ENCODE results near the gene HEPACAM2.
A peak's percentile ranks its signal among the peaks of the same experiment; 100 is the strongest.

Gene HEPACAM2

DNA sequence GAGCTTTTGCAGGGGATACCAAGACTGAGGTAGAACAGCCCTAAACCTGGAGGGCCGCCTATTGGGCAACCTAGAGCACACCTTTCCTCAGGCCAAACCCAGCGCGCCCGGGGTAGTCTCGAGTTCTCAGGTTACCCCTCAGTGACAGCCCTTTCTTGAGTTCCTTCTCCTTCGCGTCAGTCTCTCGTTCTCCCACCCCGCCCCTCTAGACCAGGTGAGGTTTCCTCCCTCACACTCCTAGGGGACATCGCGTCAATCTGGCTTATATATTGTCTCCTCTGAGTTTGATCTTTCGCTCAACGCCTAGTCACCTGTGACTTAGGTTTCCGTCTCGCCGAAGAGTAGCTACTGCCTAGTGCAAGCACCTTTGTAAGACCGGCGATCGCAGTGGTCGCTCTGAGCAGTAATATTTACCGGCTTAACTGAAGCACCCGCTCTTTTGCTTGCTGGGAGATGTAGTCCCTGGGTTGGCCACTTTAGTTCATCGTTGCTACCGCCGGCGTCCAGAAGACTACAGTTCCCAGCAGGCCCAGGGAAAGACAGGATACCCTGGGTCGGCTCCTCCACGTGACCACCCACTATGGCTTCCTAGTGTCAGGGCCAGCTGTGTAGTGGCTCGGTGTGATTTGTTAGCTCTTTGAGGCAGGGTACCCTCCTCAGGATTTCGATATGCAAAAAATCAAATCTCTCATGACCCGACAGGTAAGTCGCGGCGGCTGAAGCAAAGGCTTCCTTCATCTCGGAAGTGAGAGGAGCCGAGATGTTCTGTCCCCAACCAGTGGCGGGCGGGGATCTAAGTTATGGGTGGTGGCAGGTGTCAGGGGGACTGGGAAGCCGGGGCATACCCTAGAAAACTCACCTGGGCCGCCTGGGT lies 5.8 kb upstream of the HEPACAM2 start, which contains the start of gene VPS50:
Gene VPS50, plus strand, starts transcription at position 568 of the 874 bp plus-strand sequence. Its CDS starts 102 bp downstream, at position 670.
- Mint-ChIP-seq H3K36me3 (ENCODE audit: insufficient read depth) (peaks cover 6% of the 10 kb centered on the region), H3K4me1 (peaks cover 24% of the 10 kb centered on the region), H3K4me3 (peak within 1 kb of the TSS; percentile 95), H3K9me3 (no peaks in the 10 kb centered on the region), H3K27me3 (no peaks in the 10 kb centered on the region), H3K27ac (ENCODE audit: low read depth) (peak within 1 kb of the TSS; percentile 95)
- peak; percentile 98 for ATAC-seq (replicated peaks; ENCODE audit: extremely low read depth, poor library complexity, severe bottlenecking)
- peak; percentile 87 to 94 for DNase-seq (ENCODE audit: low spot score in 2 of 2)

DNA sequence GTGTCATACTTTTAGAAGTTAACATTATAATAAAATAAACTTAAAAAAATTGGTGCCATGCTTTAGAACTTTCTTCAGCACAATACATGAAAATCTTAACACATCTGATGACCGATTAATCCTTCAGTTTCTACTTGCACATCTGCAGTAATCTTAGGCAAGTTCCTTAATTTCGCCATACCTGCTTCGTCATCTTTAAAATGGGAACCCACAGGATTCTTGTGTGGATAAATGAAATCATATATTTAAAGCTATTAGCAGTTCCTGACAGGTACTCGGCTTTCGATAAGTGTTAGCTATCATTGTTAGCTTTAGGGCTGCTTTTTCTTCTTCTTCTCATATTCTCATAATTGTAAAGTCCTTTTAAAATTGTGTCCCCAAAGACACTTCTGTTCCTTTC lies 5.0 kb upstream of the HEPACAM2 start:
- Mint-ChIP-seq H3K9me3 (no peaks in the 10 kb centered on the region), H3K4me3 (peak overlapping the region; percentile 95), H3K27me3 (no peaks in the 10 kb centered on the region), H3K4me1 (peaks cover 24% of the 10 kb centered on the region), H3K36me3 (ENCODE audit: insufficient read depth) (peaks cover 6% of the 10 kb centered on the region), H3K27ac (ENCODE audit: low read depth) (peak overlapping the region; percentile 95)
- DNase-seq (ENCODE audit: low spot score in 2 of 2) (no peak), ATAC-seq (replicated peaks; ENCODE audit: extremely low read depth, poor library complexity, severe bottlenecking) (no peak)

DNA sequence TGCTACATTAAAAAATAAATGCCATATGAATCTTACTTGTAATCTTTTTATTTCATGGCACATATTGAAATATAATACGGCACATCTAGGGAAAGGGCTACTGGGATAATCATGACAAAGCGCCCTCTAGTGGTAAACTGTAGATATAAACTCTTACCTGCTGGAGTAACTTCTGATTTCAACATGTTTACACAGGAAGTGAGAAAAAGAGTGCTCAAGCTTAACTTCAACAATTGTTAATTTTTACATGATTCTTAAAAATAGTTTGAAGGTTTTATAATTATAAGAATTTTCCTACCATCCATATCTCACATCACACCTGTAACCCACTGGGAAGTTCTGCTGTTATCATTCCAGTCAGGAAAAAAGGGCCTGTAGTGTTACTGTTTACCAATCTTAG lies 2.0 kb upstream of the HEPACAM2 start:
- DNase-seq (ENCODE audit: low spot score in 2 of 2) (no peak), ATAC-seq (replicated peaks; ENCODE audit: extremely low read depth, poor library complexity, severe bottlenecking) (no peak)
- H3K36me3 Mint-ChIP-seq (ENCODE audit: insufficient read depth): peaks cover 6% of the 10 kb centered on the region
- no peak overlapping the region for H3K4me3 Mint-ChIP-seq
- no peak overlapping the region for H3K27ac Mint-ChIP-seq (ENCODE audit: low read depth)
- no peaks in the 10 kb centered on the region for H3K27me3 Mint-ChIP-seq
- peaks cover 24% of the 10 kb centered on the region for H3K4me1 Mint-ChIP-seq
- no peaks in the 10 kb centered on the region for H3K9me3 Mint-ChIP-seq

- H3K9me3 Mint-ChIP-seq: no peaks in the 10 kb centered on the region
- no peaks in the 10 kb centered on the region for H3K36me3 Mint-ChIP-seq (ENCODE audit: insufficient read depth)
- no peak for ATAC-seq (replicated peaks; ENCODE audit: extremely low read depth, poor library complexity, severe bottlenecking)
- no peak for DNase-seq (ENCODE audit: low spot score in 2 of 2)
- H3K4me3 Mint-ChIP-seq: no peak overlapping the region
- H3K4me1 Mint-ChIP-seq: no peaks in the 10 kb centered on the region
- H3K27ac Mint-ChIP-seq (ENCODE audit: low read depth): no peak overlapping the region
- peaks cover 9% of the 10 kb centered on the region for H3K27me3 Mint-ChIP-seq
These were observed 6.4 kb downstream of the HEPACAM2 start for GRCh38 chr7:93219868-93220267.

DNA sequence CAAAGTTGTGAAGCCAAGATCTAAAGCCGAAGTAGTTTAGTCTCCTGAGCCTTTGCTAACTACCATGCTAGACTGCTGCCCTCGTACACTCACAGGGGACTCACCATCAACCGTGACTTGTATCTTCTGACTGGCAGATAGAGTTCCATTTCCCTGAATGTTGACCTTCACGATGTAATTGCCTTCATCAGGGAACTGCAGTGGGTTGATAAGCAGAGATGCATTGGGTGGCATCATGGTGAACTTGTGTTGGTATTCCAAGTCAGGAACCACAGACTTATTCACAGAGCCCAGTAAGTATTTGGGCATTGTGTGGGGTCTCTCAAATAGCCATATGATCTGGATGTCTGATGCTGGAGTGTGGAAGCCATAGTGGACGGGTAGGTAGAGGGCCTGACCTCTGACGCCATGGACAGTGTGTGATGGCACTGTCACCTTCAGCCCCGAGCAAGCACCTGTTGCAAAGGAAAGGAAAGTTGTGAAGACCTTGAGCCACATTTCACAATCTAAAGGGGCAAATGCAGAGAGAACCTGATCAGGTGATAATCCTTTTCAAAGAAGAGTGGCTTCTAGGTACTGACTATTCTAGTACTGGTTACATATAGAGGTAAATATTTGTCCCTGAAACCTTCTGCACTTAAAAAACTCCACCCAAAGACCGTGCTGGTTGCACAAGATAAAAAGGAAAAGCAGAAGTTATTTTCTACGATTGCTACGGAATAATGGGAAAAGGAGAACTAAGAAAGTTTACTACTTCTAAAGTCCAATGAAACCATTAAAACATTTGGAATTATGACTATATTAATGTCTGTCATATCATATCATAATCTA lies 7.1 kb downstream of the HEPACAM2 start:
- Mint-ChIP-seq H3K4me3 (no peak overlapping the region), H3K36me3 (ENCODE audit: insufficient read depth) (no peaks in the 10 kb centered on the region), H3K27me3 (peaks cover 15% of the 10 kb centered on the region), H3K27ac (ENCODE audit: low read depth) (no peak overlapping the region), H3K4me1 (no peaks in the 10 kb centered on the region), H3K9me3 (no peaks in the 10 kb centered on the region)
- ATAC-seq (replicated peaks; ENCODE audit: extremely low read depth, poor library complexity, severe bottlenecking) (no peak), DNase-seq (ENCODE audit: low spot score in 2 of 2) (no peak)

DNA sequence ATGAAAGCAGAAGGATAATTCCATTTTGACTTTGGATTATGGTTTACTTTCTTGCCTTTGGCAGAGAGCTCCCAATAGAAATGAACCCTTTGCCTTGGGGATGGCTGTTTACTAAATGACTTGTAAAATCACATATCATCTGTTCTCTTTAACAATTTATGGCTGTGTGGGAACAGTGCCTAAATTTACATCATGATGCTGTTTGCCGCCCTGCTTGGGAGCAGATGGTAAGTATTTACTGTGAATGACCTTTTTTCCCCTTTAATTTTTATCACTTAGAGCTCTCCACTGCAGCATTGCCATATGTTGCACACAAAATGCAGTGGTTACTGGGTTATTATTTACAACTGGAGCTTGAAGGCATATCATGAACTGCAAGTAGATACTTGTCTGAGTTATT lies 13.4 kb downstream of the HEPACAM2 start:
- H3K4me3 Mint-ChIP-seq: no peak overlapping the region
- no peaks in the 10 kb centered on the region for H3K9me3 Mint-ChIP-seq
- DNase-seq (ENCODE audit: low spot score in 2 of 2) (no peak), ATAC-seq (replicated peaks; ENCODE audit: extremely low read depth, poor library complexity, severe bottlenecking) (no peak)
- peaks cover 52% of the 10 kb centered on the region for H3K27me3 Mint-ChIP-seq
- no peak overlapping the region for H3K27ac Mint-ChIP-seq (ENCODE audit: low read depth)
- no peaks in the 10 kb centered on the region for H3K4me1 Mint-ChIP-seq
- H3K36me3 Mint-ChIP-seq (ENCODE audit: insufficient read depth): no peaks in the 10 kb centered on the region

- peaks cover 1% of the 10 kb centered on the region for H3K36me3 Mint-ChIP-seq (ENCODE audit: insufficient read depth)
- no peak overlapping the region for H3K27ac Mint-ChIP-seq (ENCODE audit: low read depth)
- H3K27me3 Mint-ChIP-seq: peaks cover 64% of the 10 kb centered on the region
- no peak overlapping the region for H3K4me3 Mint-ChIP-seq
- H3K4me1 Mint-ChIP-seq: no peaks in the 10 kb centered on the region
- H3K9me3 Mint-ChIP-seq: no peaks in the 10 kb centered on the region
- no peak for DNase-seq (ENCODE audit: low spot score in 2 of 2)
- no peak for ATAC-seq (replicated peaks; ENCODE audit: extremely low read depth, poor library complexity, severe bottlenecking)
These were observed 14.9 kb downstream of the HEPACAM2 start for GRCh38 chr7:93211228-93211818.

- Mint-ChIP-seq H3K4me3 (no peak overlapping the region), H3K27ac (ENCODE audit: low read depth) (no peak overlapping the region), H3K9me3 (no peaks in the 10 kb centered on the region), H3K4me1 (no peaks in the 10 kb centered on the region), H3K27me3 (peaks cover 48% of the 10 kb centered on the region), H3K36me3 (ENCODE audit: insufficient read depth) (peaks cover 1% of the 10 kb centered on the region)
- ATAC-seq (replicated peaks; ENCODE audit: extremely low read depth, poor library complexity, severe bottlenecking) (no peak), DNase-seq (ENCODE audit: low spot score in 2 of 2) (no peak)
These were observed 21.2 kb downstream of the HEPACAM2 start for GRCh38 chr7:93205046-93205445.

GRCh38 chr7:93203496-93203895 lies 22.8 kb downstream of the HEPACAM2 start:
- peaks cover 63% of the 10 kb centered on the region for H3K27me3 Mint-ChIP-seq

DNA sequence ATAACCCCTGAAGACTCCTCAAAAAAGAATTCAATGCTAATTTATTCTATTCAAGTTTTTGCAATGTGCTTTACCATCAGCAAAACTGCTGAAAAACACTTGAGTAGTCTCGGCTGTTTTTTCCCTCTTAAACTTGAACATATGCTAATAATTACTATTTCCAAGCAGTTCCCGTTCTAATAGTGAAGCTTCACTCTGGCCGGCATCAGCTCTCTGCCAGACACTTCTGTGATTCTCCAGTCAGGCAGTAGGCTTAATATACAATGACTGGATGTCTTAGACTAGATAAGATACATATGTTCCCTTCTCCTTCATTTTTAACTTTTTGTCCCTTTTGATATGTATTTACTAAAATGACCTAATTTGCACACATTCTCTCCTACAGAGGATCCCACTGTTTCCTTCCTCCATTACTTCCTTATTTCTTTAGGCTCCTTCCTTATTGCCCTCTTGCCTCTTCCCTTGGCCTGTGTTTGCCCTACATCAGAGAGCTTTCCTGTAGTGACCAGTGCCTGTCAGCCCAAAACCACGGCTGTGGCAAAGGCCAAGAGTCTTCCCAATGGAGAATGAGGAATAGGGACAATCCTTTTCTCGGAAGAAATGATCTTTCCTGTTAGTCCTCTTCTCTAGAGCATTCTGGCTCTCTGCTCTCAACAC lies 23.5 kb downstream of the HEPACAM2 start:
- H3K27me3 Mint-ChIP-seq: peaks cover 66% of the 10 kb centered on the region
- no peak for DNase-seq (ENCODE audit: low spot score in 2 of 2)

More at GRCh38 chr7:93203496-93203895, 22.8 kb downstream of the HEPACAM2 start:
- Mint-ChIP-seq H3K4me1 (no peaks in the 10 kb centered on the region), H3K36me3 (ENCODE audit: insufficient read depth) (peaks cover 1% of the 10 kb centered on the region), H3K4me3 (no peak overlapping the region), H3K27ac (ENCODE audit: low read depth) (no peak overlapping the region), H3K9me3 (no peaks in the 10 kb centered on the region)
- DNase-seq (ENCODE audit: low spot score in 2 of 2) (no peak), ATAC-seq (replicated peaks; ENCODE audit: extremely low read depth, poor library complexity, severe bottlenecking) (no peak)

DNA sequence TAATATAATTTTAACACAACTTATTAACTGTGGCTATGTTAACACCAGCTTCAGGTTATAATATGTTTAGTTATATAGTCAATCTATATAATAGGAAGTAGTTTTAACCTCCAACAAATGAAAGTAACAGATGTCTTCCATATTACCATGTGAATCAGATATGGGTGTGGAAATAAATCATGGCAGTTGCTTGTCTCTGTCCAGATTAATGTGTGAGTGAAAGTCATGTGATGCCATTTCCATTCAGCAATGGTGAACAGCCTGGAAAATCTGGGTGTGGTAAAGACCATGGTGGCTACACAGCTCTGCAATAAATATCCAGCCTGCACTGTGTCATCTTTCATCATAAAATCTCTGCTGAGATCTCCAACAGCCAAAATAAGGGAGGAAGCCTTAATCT lies 27.8 kb downstream of the HEPACAM2 start:
- no peak overlapping the region for H3K27ac Mint-ChIP-seq (ENCODE audit: low read depth)
- H3K4me3 Mint-ChIP-seq: no peak overlapping the region
- no peaks in the 10 kb centered on the region for H3K4me1 Mint-ChIP-seq
- H3K9me3 Mint-ChIP-seq: no peaks in the 10 kb centered on the region
- H3K27me3 Mint-ChIP-seq: peaks cover 70% of the 10 kb centered on the region
- ATAC-seq (replicated peaks; ENCODE audit: extremely low read depth, poor library complexity, severe bottlenecking) (no peak), DNase-seq (ENCODE audit: low spot score in 2 of 2) (no peak)
- H3K36me3 Mint-ChIP-seq (ENCODE audit: insufficient read depth): no peaks in the 10 kb centered on the region

More for the DNA sequence above, 23.5 kb downstream of the HEPACAM2 start:
- no peak overlapping the region for H3K4me3 Mint-ChIP-seq
- H3K9me3 Mint-ChIP-seq: no peaks in the 10 kb centered on the region
- no peaks in the 10 kb centered on the region for H3K4me1 Mint-ChIP-seq
- no peak for ATAC-seq (replicated peaks; ENCODE audit: extremely low read depth, poor library complexity, severe bottlenecking)
- H3K36me3 Mint-ChIP-seq (ENCODE audit: insufficient read depth): peaks cover 1% of the 10 kb centered on the region
- no peak overlapping the region for H3K27ac Mint-ChIP-seq (ENCODE audit: low read depth)

- no peak overlapping the region for H3K4me3 Mint-ChIP-seq
- no peaks in the 10 kb centered on the region for H3K36me3 Mint-ChIP-seq (ENCODE audit: insufficient read depth)
- H3K27me3 Mint-ChIP-seq: peaks cover 73% of the 10 kb centered on the region
- no peaks in the 10 kb centered on the region for H3K4me1 Mint-ChIP-seq
- H3K27ac Mint-ChIP-seq (ENCODE audit: low read depth): no peak overlapping the region
- peak; percentile 19 for ATAC-seq (replicated peaks; ENCODE audit: extremely low read depth, poor library complexity, severe bottlenecking)
- H3K9me3 Mint-ChIP-seq: no peaks in the 10 kb centered on the region
- no peak for DNase-seq (ENCODE audit: low spot score in 2 of 2)
These were observed 29.9 kb downstream of the HEPACAM2 start for GRCh38 chr7:93196336-93196735.
